Posterior vena cava (tissue), 2 donors: ENCODE measurements around the gene RWDD3. TPM values are rescaled to one million over a fixed set of nuclear protein-coding genes. Genes with fewer than 3 reads are reported as not detected.

Experiments
- DNase-seq: peaks from one replicate; pipeline ENCODE4 v3.0.0-alpha.2; 2020; ENCODE audit warnings: low spot score
- intact Hi-C, 2 donors: fragments of 100-400 bp; cut with DNase I; formaldehyde crosslinking; loops; one replicate each; pipeline versions ENCODE4 v1.14.1 to v1.14.2; 2022 to 2023
- total RNA-seq, 2 donors: library from RNA; stranded (reverse); fragmentation: NEBNext Ultra II Directional; extraction: Animal tissue kit (Norgen Biotek cat#: 25700); gene quantifications; one replicate each; pipeline ENCODE4 v1.2.1, GENCODE V29; 2021
- donor health status: DM: yes; HTN: yes; CAD: no.
- donor health status: DM: yes; HTN: yes; CAD: no.

Gene RWDD3
- total RNA-seq, 2 donors from 2014 or later: 17.1 to 17.4 TPM

GRCh38 chr1:95262913-95263312 lies 28.9 kb downstream of the RWDD3 start:
- DNase-seq: no peak
- intact Hi-C loops: no loop called here

- no peak for DNase-seq
- intact Hi-C loops: no loop called here
Measured at GRCh38 chr1:95263450-95263849, 29.4 kb downstream of the RWDD3 start.

GRCh38 chr1:95265106-95265505 lies 31.1 kb downstream of the RWDD3 start:
- intact Hi-C loops: no loop called here
- DNase-seq: no peak

GRCh38 chr1:95276429-95276828 lies 42.4 kb downstream of the RWDD3 start:
- no peak for DNase-seq

GRCh38 chr1:95278173-95279006 lies 44.4 kb downstream of the RWDD3 start:
- no peak for DNase-seq
- intact Hi-C loops: no loop called here

More at GRCh38 chr1:95276429-95276828, 42.4 kb downstream of the RWDD3 start:
- intact Hi-C loops: no loop called here

- intact Hi-C loops: no loop called here
- no peak for DNase-seq
Measured at GRCh38 chr1:95281781-95282517, 47.9 kb downstream of the RWDD3 start.

GRCh38 chr1:95282518-95282895 lies 48.5 kb downstream of the RWDD3 start:
- intact Hi-C loops: no loop called here
- no peak for DNase-seq

GRCh38 chr1:95284420-95284819 lies 50.4 kb downstream of the RWDD3 start:
- intact Hi-C loops: no loop called here

GRCh38 chr1:95286479-95286878 lies 52.5 kb downstream of the RWDD3 start:
- intact Hi-C loops: no loop called here
- DNase-seq: no peak

More at GRCh38 chr1:95284420-95284819, 50.4 kb downstream of the RWDD3 start:
- no peak for DNase-seq

GRCh38 chr1:95287081-95287480 lies 53.1 kb downstream of the RWDD3 start:
- intact Hi-C loops: no loop called here
- DNase-seq: no peak

- DNase-seq: no peak
- intact Hi-C loops: no loop called here
Measured at GRCh38 chr1:95287825-95288224, 53.8 kb downstream of the RWDD3 start.

Other genes with a start within 250 kb of the RWDD3 start
- 1 to 10 TPM; 4.2 to 6.1 TPM for gene ALG14, start 161.3 kb upstream of the RWDD3 start, total RNA-seq
- gene TLCD4, start 116.9 kb upstream of the RWDD3 start, total RNA-seq: 10 to 100 TPM; 11.6 to 17.4 TPM